H1 (cell line): ENCODE data around the gene CHD1L. TPM values are rescaled to one million over a fixed set of nuclear protein-coding genes. Genes with fewer than 3 reads are reported as not detected.

Experiments used
- CTCF ChIA-PET: fragments of 300-600 bp; sonication (Branson Sonifier 250); formaldehyde crosslinking; loops from one replicate; lab custom pipeline; 2021; ENCODE audit not compliant: partially characterized antibody; lab: Charles Lee
- POLR2A ChIA-PET: fragments of 300-600 bp; sonication (Branson Sonifier 250); formaldehyde crosslinking; loops from one replicate; lab custom pipeline; 2021; ENCODE audit warnings: inconsistent platforms; ENCODE audit not compliant: partially characterized antibody; lab: Charles Lee
- DNase-seq, 2 experiments: peaks; one replicate each; pipeline versions ENCODE4 v3.0.0 to v3.0.0-alpha.2; 2010 to 2022; ENCODE audit warnings: low spot score in 2 of 2, low read depth in 1 of 2, mixed read lengths in 1 of 2
- FAIRE-seq: peaks from 2 replicates; lab custom pipeline; 2011; peaks lifted over from hg19 to GRCh38; lab: Jason Lieb, UNC
- H2AFZ ChIP-seq: 2 replicates; pipeline ENCODE4 v1.8.1; 2012; ENCODE audit warnings: low read length, inconsistent platforms
- H2AK5ac ChIP-seq: 2 replicates; pipeline ENCODE4 v1.6.1; 2013; ENCODE audit warnings: low read depth, low read length
- H2BK120ac ChIP-seq: replicated peaks from 2 replicates; pipeline ENCODE3; 2013; ENCODE audit warnings: low read depth, low read length, inconsistent platforms
- H2BK12ac ChIP-seq: 2 replicates; pipeline ENCODE4 v1.6.1; 2013; ENCODE audit warnings: low read depth, low read length
- H2BK15ac ChIP-seq: 2 replicates; pipeline ENCODE4 v1.6.1; 2013; ENCODE audit warnings: low read length
- H2BK20ac ChIP-seq: 2 replicates; pipeline ENCODE4 v1.6.1; 2013; ENCODE audit warnings: low read length
- H2BK5ac ChIP-seq: 2 replicates; pipeline ENCODE4 v1.6.1; 2013; ENCODE audit warnings: low read depth, low read length
- H3K14ac ChIP-seq: 2 replicates; pipeline ENCODE4 v1.6.1; 2013; ENCODE audit warnings: inconsistent platforms; ENCODE audit not compliant: insufficient read length
- H3K18ac ChIP-seq: 2 replicates; pipeline ENCODE4 v1.6.1; 2013; ENCODE audit warnings: low read length; ENCODE audit errors: extremely low read depth
- H3K23ac ChIP-seq: 2 replicates; pipeline ENCODE4 v1.6.1; 2013; ENCODE audit warnings: inconsistent platforms; ENCODE audit not compliant: insufficient read length
- H3K23me2 ChIP-seq: 2 replicates; pipeline ENCODE4 v1.6.1; 2013; ENCODE audit warnings: low read depth, low read length
- H3K27ac ChIP-seq: 2 replicates; pipeline ENCODE4 v1.6.1; 2011; ENCODE audit warnings: low read depth, low read length, inconsistent platforms
- H3K27me3 ChIP-seq, 4 experiments: replicated peaks in 1 of 4; 1 replicate in 1 of 4; 2 replicates in 3 of 4; pipeline versions ENCODE4 v1.6.1 to v1.8.1; 2011 to 2013; ENCODE audit warnings: low read length in 3 of 4, mild to moderate bottlenecking in 3 of 4, inconsistent platforms in 2 of 4, mixed read lengths in 2 of 4, moderate library complexity in 1 of 4; ENCODE audit not compliant: control insufficient read depth in 3 of 4, insufficient read depth in 3 of 4; ENCODE audit errors: extremely low read depth in 1 of 4
- H3K36me3 ChIP-seq, 4 experiments: 2 replicates each; pipeline versions ENCODE4 v1.6.1 to v1.8.1; 2011 to 2013; ENCODE audit warnings: mild to moderate bottlenecking in 4 of 4, low read length in 3 of 4, moderate library complexity in 2 of 4, control low read depth in 1 of 4, inconsistent platforms in 1 of 4; ENCODE audit not compliant: insufficient read depth in 4 of 4, control insufficient read depth in 2 of 4
- H3K4ac ChIP-seq: replicated peaks from 2 replicates; pipeline ENCODE3; 2013; ENCODE audit warnings: low read length, low read depth, mixed read lengths, inconsistent platforms; ENCODE audit not compliant: insufficient read length
- H3K4me1 ChIP-seq, 4 experiments: replicated peaks in 1 of 4; 1 replicate in 1 of 4; 2 replicates in 3 of 4; pipeline versions ENCODE4 v1.6.1 to v1.8.1; 2011 to 2013; ENCODE audit warnings: low read length in 3 of 4, inconsistent platforms in 2 of 4, mixed read lengths in 1 of 4; ENCODE audit not compliant: insufficient read depth in 4 of 4, control insufficient read depth in 3 of 4
- H3K4me2 ChIP-seq, 2 experiments: 2 replicates each; pipeline versions ENCODE4 v1.6.1 to v1.8.1; 2011 to 2013; ENCODE audit warnings: low read depth in 2 of 2, low read length in 2 of 2, control low read depth in 1 of 2, inconsistent platforms in 1 of 2, mild to moderate bottlenecking in 1 of 2; ENCODE audit not compliant: insufficient read depth in 1 of 2
- H3K4me3 ChIP-seq, 4 experiments: fragments of 200-600, 300-600 bp in 1 of 4; sonication (generic), shearing (Covaris generic), sonication (Bioruptor Twin) in 1 of 4; 2 replicates each; pipeline versions ENCODE4 v1.5.1 to v1.8.1; 2011 to 2016; ENCODE audit warnings: low read length in 4 of 4, low read depth in 3 of 4, control low read depth in 2 of 4, inconsistent platforms in 2 of 4, mild to moderate bottlenecking in 2 of 4, mixed read lengths in 1 of 4, moderate library complexity in 1 of 4; ENCODE audit not compliant: insufficient read depth in 2 of 4; ENCODE audit errors: extremely low read depth in 1 of 4
- H3K56ac ChIP-seq: replicated peaks from 2 replicates; pipeline ENCODE3; 2013; ENCODE audit warnings: low read depth, mild to moderate bottlenecking, mixed read lengths, low read length, inconsistent platforms; ENCODE audit not compliant: insufficient read length
- H3K79me1 ChIP-seq: 2 replicates; pipeline ENCODE4 v1.6.1; 2013; ENCODE audit warnings: low read depth, low read length, control low read depth
- H3K79me2 ChIP-seq, 2 experiments: 2 replicates each; pipeline versions ENCODE4 v1.6.1 to v1.8.1; 2012 to 2013; ENCODE audit warnings: low read length in 2 of 2, mild to moderate bottlenecking in 2 of 2, inconsistent platforms in 1 of 2; ENCODE audit not compliant: insufficient read depth in 2 of 2, control insufficient read depth in 1 of 2
- H3K9ac ChIP-seq, 4 experiments: replicated peaks in 1 of 4; 1 replicate in 1 of 4; 2 replicates in 3 of 4; pipeline versions ENCODE4 v1.6.1 to v1.8.1; 2011 to 2013; ENCODE audit warnings: low read depth in 3 of 4, low read length in 3 of 4, control low read depth in 2 of 4, mild to moderate bottlenecking in 2 of 4, moderate library complexity in 2 of 4, inconsistent platforms in 1 of 4; ENCODE audit errors: extremely low read depth in 1 of 4
- H3K9me3 ChIP-seq, 2 experiments: 2 replicates each; pipeline versions ENCODE4 v1.6.1 to v1.8.1; 2012 to 2013; ENCODE audit warnings: mild to moderate bottlenecking in 2 of 2, moderate library complexity in 2 of 2, control low read depth in 1 of 2, inconsistent platforms in 1 of 2, low read depth in 1 of 2, low read length in 1 of 2, mixed read lengths in 1 of 2; ENCODE audit not compliant: insufficient read depth in 2 of 2
- H4K20me1 ChIP-seq, 2 experiments: replicated peaks in 1 of 2; 2 replicates each; pipeline versions ENCODE3 to v1.8.1; 2011 to 2013; ENCODE audit warnings: inconsistent platforms in 2 of 2, low read length in 2 of 2, mild to moderate bottlenecking in 1 of 2; ENCODE audit not compliant: insufficient read depth in 2 of 2, control insufficient read depth in 1 of 2
- H4K5ac ChIP-seq: 2 replicates; pipeline ENCODE4 v1.6.1; 2013; ENCODE audit warnings: low read length, low read depth, mixed read lengths, inconsistent platforms; ENCODE audit not compliant: insufficient read length
- H4K8ac ChIP-seq: 2 replicates; pipeline ENCODE4 v1.8.0; 2013; ENCODE audit warnings: mild to moderate bottlenecking, moderate library complexity, low read length, inconsistent platforms; ENCODE audit not compliant: insufficient read depth; ENCODE audit errors: extremely low read depth
- H4K91ac ChIP-seq: replicated peaks from 2 replicates; pipeline ENCODE3; 2013; ENCODE audit warnings: low read length, mixed read lengths, inconsistent platforms; ENCODE audit not compliant: insufficient read length
- BRCA1 ChIP-seq: IDR thresholded peaks from 2 replicates; pipeline ENCODE4 v1.6.1; 2012; ENCODE audit warnings: low read depth, low read length, improper control_type of control experiment
- CHD1 ChIP-seq: IDR thresholded peaks from 2 replicates; pipeline ENCODE4 v1.6.1; 2012; ENCODE audit warnings: low read depth, low read length, improper control_type of control experiment
- CTBP2 ChIP-seq: IDR thresholded peaks from 2 replicates; pipeline ENCODE4 v1.7.0; 2011; ENCODE audit warnings: borderline replicate concordance, mild to moderate bottlenecking, moderate library complexity, mixed read lengths, low read length; ENCODE audit not compliant: insufficient read depth, insufficient read length
- KDM1A ChIP-seq: fragments of 200-600, 300-600 bp; sonication (generic); IDR thresholded peaks from 2 replicates; pipeline ENCODE4 v1.7.1; 2016; ENCODE audit warnings: mild to moderate bottlenecking, low read length, borderline replicate concordance
- POU5F1 ChIP-seq: IDR thresholded peaks from 2 replicates; pipeline ENCODE4 v1.6.1; 2011; ENCODE audit warnings: low read depth, mild to moderate bottlenecking, low read length, moderate library complexity
- RXRA ChIP-seq: IDR thresholded peaks from 2 replicates; pipeline ENCODE4 v1.6.1; 2011; ENCODE audit warnings: low read depth, mild to moderate bottlenecking, low read length, moderate library complexity; ENCODE audit not compliant: insufficient read depth
- SP2 ChIP-seq: IDR thresholded peaks from 2 replicates; pipeline ENCODE4 v1.6.1; 2012; ENCODE audit warnings: mild to moderate bottlenecking, low read length, inconsistent platforms
- YY1 ChIP-seq: IDR thresholded peaks from 2 replicates; pipeline ENCODE4 v1.6.1; 2011; ENCODE audit warnings: low read depth, mild to moderate bottlenecking, low read length
- WGBS, 2 experiments: shearing (Covaris generic) in 1 of 2; methylation state at CpG; one replicate each; pipeline versions ENCODE4 v1.1.6 to v1.1.7; 2013 to 2015; ENCODE audit warnings: low lambda C conversion rate in 2 of 2, mixed read lengths in 2 of 2, inconsistent platforms in 1 of 2, low coverage in 1 of 2, missing lambda C conversion rate in 1 of 2; ENCODE audit not compliant: insufficient replicate concordance in 2 of 2, insufficient coverage in 1 of 2, insufficient read length in 1 of 2; ENCODE audit errors: extremely low coverage in 1 of 2, missing lambda C conversion rate in 1 of 2; 5-methylcytosine and 5-hydroxymethylcytosine counted together
- polyA plus RNA-seq, 7 experiments: library from polyadenylated mRNA; depleted of rRNA in 3 of 7; stranded (reverse) in 5 of 7; unstranded in 2 of 7; fragments of >200 nt in 5 of 7; fragments of 200-250 nt in 2 of 7; gene quantifications; 1 replicate in 5 of 7; 2 replicates in 1 of 7; 4 replicates in 1 of 7; pipeline versions ENCODE4 v1.2.1 to v1.2.3, GENCODE V29; 2011 to 2013; ENCODE audit warnings: missing spikeins in 2 of 7, mixed read lengths in 2 of 7
- total RNA-seq: library from RNA; stranded (reverse); fragmentation: NEBNext Ultra II Directional; extraction: Animal tissue kit (Norgen Biotek cat#: 25700); gene quantifications from 2 replicates; pipeline ENCODE4 v1.2.1, GENCODE V29; 2021
- TF ChIP-seq, protein P1 (sequence below): IDR thresholded peaks from 2 replicates; pipeline ENCODE4 v1.6.1; 2012; ENCODE audit warnings: low read length, inconsistent platforms

CHD1L gene
- total and polyA plus RNA-seq, 2 of the 8 experiments (the other 6 are each of a cell fraction or from before 2014, with no cell fraction given) = 20.2 to 51.2 TPM

DNA sequence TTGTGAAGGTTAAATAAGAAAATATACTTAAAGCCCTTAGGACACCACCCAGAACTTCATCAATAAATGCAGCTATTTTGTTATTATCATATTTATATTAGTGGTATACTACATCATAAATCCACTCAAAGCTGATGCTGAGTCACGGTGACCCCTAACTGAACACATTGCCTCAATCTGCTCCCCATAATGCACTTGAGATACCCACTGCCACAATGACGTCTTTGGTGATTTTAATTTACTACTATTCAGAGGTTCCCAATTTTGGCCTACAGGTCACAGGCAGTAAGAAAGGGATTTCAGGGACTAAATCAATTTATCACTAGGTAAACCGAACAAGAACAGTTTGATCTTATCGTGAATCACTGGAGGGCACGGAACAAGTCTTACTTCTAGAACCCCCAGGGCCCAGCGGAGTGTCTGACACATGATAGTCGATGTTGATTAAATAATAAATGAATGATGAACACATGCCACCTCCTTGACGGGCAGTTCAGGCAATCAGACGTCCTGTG lies 493 bp upstream of the CHD1L start:
- FAIRE-seq (no peak), DNase-seq (no peak)
- H2BK12ac ChIP-seq = no peak overlapping the region
- peak overlapping the region in 3 of 4 experiments; percentile 14 to 98 (median 83); a peak in 4 of 8 replicates for H3K4me3 ChIP-seq
- peaks cover 0 to 5% of the 10 kb centered on the region in 2 experiments; a peak in 1 of 4 replicates for H3K9me3 ChIP-seq
- H4K20me1 ChIP-seq = peaks cover 0 to 1% of the 10 kb centered on the region in 2 experiments
- H2AK5ac ChIP-seq = no peak overlapping the region
- no peaks in the 10 kb centered on the region for H3K36me3 ChIP-seq
- H2BK15ac ChIP-seq = no peak overlapping the region
- H3K23me2 ChIP-seq = peaks cover 4% of the 10 kb centered on the region; the same call in 1 of the 2 replicates
- no peak overlapping the region; the same call in 1 of the 2 replicates for H4K8ac ChIP-seq
- no peak overlapping the region for H3K9ac ChIP-seq
- no peak overlapping the region for H3K14ac ChIP-seq
- H3K23ac ChIP-seq = no peak overlapping the region
- POLR2A ChIA-PET = interaction anchor here (0.6 to 3.9 kb wide), 6 partner anchors 17 to 196 kb away, joined by 3 to 48 read pairs (median 4); partner anchors contain the start of gene FMO5
- TF ChIP-seq, protein P1, sequence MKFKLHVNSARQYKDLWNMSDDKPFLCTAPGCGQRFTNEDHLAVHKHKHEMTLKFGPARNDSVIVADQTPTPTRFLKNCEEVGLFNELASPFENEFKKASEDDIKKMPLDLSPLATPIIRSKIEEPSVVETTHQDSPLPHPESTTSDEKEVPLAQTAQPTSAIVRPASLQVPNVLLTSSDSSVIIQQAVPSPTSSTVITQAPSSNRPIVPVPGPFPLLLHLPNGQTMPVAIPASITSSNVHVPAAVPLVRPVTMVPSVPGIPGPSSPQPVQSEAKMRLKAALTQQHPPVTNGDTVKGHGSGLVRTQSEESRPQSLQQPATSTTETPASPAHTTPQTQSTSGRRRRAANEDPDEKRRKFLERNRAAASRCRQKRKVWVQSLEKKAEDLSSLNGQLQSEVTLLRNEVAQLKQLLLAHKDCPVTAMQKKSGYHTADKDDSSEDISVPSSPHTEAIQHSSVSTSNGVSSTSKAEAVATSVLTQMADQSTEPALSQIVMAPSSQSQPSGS = no peak
- TF ChIP-seq KDM1A (no peak), CTBP2 (no peak), BRCA1 (no peak), CHD1 (no peak), YY1 (no peak), SP2 (no peak), RXRA (no peak), POU5F1 (no peak)
- H3K18ac ChIP-seq = 0 out of 2 replicates have a peak overlapping the region, but pooled peaks have one; percentile 24
- peaks cover 9 to 39% of the 10 kb centered on the region in 2 experiments for H3K79me2 ChIP-seq
- peaks cover 0 to 10% (median 2%) of the 10 kb centered on the region in 4 experiments; a peak in 4 of 7 replicates for H3K4me1 ChIP-seq
- H3K27ac ChIP-seq = no peak overlapping the region; the same call in 1 of the 2 replicates
- H2BK5ac ChIP-seq = no peak overlapping the region
- peak overlapping the region; percentile 4 to 64 for H3K4me2 ChIP-seq
- no peaks in the 10 kb centered on the region for H3K27me3 ChIP-seq
- peak overlapping the region; percentile 54; the same call in 1 of the 2 replicates for H2AFZ ChIP-seq
- WGBS, 2 experiments = 67% methylated on average over 9 of the region's 9 CpGs; no CpG with 5 or more reads in 1 of the 2 experiments
- no peak overlapping the region for H4K5ac ChIP-seq
- CTCF ChIA-PET = interaction anchor here (0.7 to 2.2 kb wide), 7 partner anchors 15 to 160 kb away, joined by 3 to 22 read pairs (median 5); partner anchors contain the start of genes FMO5 and PRKAB2
- H3K79me1 ChIP-seq = peaks cover 4% of the 10 kb centered on the region; the same call in 1 of the 2 replicates
- H3K56ac ChIP-seq = no peak overlapping the region
- H2BK20ac ChIP-seq = no peak overlapping the region
- no peak overlapping the region for H2BK120ac ChIP-seq
- no peak overlapping the region for H3K4ac ChIP-seq
- peak overlapping the region; percentile 79 for H4K91ac ChIP-seq
